Activated T-helper 1 cell treated with anti-CD3 and anti-CD28 coated beads, Interleukin-12 subunit alpha, Interleukin-12 subunit beta, Interleukin-2, Interleukin-4 antibody, amounts not matched to agents 30 ng/mL and 10 ng/mL and 1 ng/mL, durations not matched to agents 14 hours and 24 hours and 36 hours (primary cell): Measurements from ENCODE around the gene UPK2. TPM values are rescaled to one million over a fixed set of nuclear protein-coding genes. Genes with fewer than 3 reads are reported as not detected.
A peak's percentile ranks its signal among the peaks of the same experiment; 100 is the strongest.

Experiments
- DNase-seq: peaks from one replicate; pipeline ENCODE4 v3.0.0; 2021; ENCODE audit warnings: low spot score
- H3K27ac Mint-ChIP-seq: one replicate; pipeline ENCODE4 v1.8.0; 2021; ENCODE audit warnings: mild to moderate bottlenecking, mixed read lengths
- H3K27me3 Mint-ChIP-seq: one replicate; pipeline ENCODE4 v1.8.0; 2022; ENCODE audit warnings: mild to moderate bottlenecking, moderate library complexity, mixed read lengths; ENCODE audit not compliant: insufficient read depth
- H3K36me3 Mint-ChIP-seq: one replicate; pipeline ENCODE4 v1.8.0; 2021; ENCODE audit warnings: low read depth, mixed read lengths
- H3K4me1 Mint-ChIP-seq: one replicate; pipeline ENCODE4 v1.8.0; 2021; ENCODE audit warnings: low read depth, mixed read lengths
- H3K4me3 Mint-ChIP-seq: one replicate; pipeline ENCODE4 v1.8.0; 2021; ENCODE audit warnings: mild to moderate bottlenecking, moderate library complexity, mixed read lengths
- H3K9me3 Mint-ChIP-seq: one replicate; pipeline ENCODE4 v1.8.0; 2021; ENCODE audit warnings: mixed read lengths
- intact Hi-C: fragments of 100-400 bp; cut with micrococcal nuclease; formaldehyde crosslinking; loops from one replicate; pipeline ENCODE4 v1.15.1; 2024
- total RNA-seq: library from RNA; stranded (reverse); gene quantifications from 2 replicates; pipeline ENCODE4 v1.2.3, GENCODE V29; 2022

UPK2 gene
- total RNA-seq, 1 donor from 2014 or later, result not detected

GRCh38 chr11:118913411-118914125, 42.5 kb upstream of the UPK2 start:
- Mint-ChIP-seq H3K9me3 (no peaks in the 10 kb centered on the region), H3K27ac (peak overlapping the region; percentile 99), H3K36me3 (peaks cover 4% of the 10 kb centered on the region), H3K4me3 (peak overlapping the region; percentile 54), H3K4me1 (peaks cover 81% of the 10 kb centered on the region), H3K27me3 (no peaks in the 10 kb centered on the region)
- DNase-seq, result no peak
- intact Hi-C loops, result loop anchor here (1.0 to 5.0 kb wide), 2 partner anchors 11 to 84 kb away; partner anchors contain the start of gene CENATAC

DNA sequence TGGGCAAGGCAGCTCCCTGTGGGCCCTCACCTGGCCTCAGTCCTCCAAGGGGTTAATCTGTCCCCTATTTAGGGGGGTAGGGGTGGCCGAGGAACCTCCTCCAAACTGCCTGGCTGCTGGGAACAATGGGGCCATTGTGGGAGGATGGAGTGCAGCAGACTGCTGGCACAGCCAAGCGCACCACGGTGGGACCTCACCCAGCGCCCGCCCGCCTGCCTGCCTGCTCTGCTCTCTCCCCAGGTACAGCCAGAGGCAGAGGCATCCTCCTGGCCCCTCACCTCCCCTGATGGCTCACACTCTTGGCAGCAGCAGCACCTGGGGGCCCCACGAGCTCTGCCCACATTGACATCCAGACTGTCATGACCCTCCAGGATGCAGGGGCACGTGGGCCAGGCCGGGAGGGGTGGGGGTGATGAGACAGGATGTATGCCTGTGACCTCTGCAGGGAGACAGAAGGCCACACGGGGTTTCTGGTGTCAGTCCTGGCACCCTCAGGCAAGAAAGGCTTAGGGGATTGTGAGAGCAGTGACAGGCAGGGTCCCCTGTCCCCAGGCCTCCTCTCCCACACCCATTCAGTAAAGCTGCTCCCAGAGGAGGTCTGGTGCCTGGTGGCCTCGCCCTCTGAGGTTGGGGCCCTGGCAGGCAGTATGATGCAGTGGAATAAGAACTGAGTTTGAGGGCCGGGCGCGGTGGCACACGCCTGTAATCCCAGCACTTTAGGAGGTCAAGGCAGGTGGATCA, 41.8 kb upstream of the UPK2 start:
- H3K4me3 Mint-ChIP-seq, result peak overlapping the region; percentile 71
- H3K9me3 Mint-ChIP-seq, result no peaks in the 10 kb centered on the region
- no peaks in the 10 kb centered on the region for H3K27me3 Mint-ChIP-seq
- intact Hi-C loops, result loop anchor here (1.0 to 5.0 kb wide), 2 partner anchors 10 to 83 kb away; partner anchors contain the start of gene CENATAC
- peak overlapping the region; percentile 99 for H3K27ac Mint-ChIP-seq
- peaks cover 83% of the 10 kb centered on the region for H3K4me1 Mint-ChIP-seq
- peak; percentile 59 for DNase-seq
- no peaks in the 10 kb centered on the region for H3K36me3 Mint-ChIP-seq

DNA sequence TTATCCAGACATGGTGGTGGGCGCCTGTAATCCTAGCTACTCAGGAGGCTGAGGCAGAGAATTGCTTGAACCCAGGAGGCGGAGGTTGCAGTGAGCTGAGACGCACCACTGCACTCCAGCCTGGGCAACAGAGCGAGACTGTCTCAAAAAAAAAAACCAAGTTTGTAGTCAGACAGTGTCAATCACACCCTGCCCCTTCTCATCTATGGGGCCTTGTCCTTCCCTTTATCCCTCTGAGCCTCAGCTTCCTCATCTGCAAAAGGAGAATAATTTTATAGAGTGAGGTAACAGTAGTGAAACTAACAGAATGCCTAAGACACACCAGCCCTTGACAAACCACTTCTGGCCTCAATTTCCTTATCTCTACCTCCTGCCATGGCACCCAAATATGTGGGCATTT, 41.1 kb upstream of the UPK2 start:
- H3K36me3 Mint-ChIP-seq, result peaks cover under 1% of the 10 kb centered on the region
- peak overlapping the region; percentile 99 for H3K27ac Mint-ChIP-seq
- intact Hi-C loops, result loop anchor here (1.0 to 5.0 kb wide), 2 partner anchors 9 to 82 kb away; partner anchors contain the start of gene CENATAC
- H3K4me1 Mint-ChIP-seq, result peaks cover 89% of the 10 kb centered on the region
- H3K4me3 Mint-ChIP-seq, result peak overlapping the region; percentile 71
- H3K9me3 Mint-ChIP-seq, result no peaks in the 10 kb centered on the region
- no peaks in the 10 kb centered on the region for H3K27me3 Mint-ChIP-seq
- DNase-seq, result no peak

DNA sequence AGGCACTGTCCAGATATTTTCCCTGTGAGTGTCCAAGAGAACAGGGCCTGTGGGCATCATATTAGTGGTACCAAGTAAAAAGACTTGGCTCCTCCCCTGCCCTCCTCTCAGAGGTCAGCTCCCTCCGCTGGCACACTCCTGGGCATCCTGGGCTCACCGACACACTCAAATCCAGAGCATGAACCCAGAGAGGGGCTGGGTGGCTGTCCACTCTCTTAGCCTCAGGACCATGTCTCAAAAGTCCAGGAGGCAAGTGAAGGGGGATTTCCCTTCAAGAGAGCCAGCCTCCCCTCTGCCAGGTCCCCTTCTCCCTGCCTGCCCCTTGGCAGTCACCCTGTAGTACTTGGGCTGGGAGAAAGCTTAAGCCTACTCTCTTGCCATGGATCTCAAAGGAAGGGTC, 40.7 kb upstream of the UPK2 start:
- Mint-ChIP-seq H3K27ac (peak overlapping the region; percentile 99), H3K9me3 (no peaks in the 10 kb centered on the region), H3K27me3 (no peaks in the 10 kb centered on the region), H3K4me1 (peaks cover 93% of the 10 kb centered on the region), H3K36me3 (peaks cover 2% of the 10 kb centered on the region), H3K4me3 (no peak overlapping the region)
- no peak for DNase-seq
- intact Hi-C loops, result no loop called here

- Mint-ChIP-seq H3K9me3 (no peaks in the 10 kb centered on the region), H3K4me1 (peaks cover 97% of the 10 kb centered on the region), H3K36me3 (peaks cover 4% of the 10 kb centered on the region), H3K27ac (peak overlapping the region; percentile 99), H3K27me3 (no peaks in the 10 kb centered on the region), H3K4me3 (peak overlapping the region; percentile 81)
- intact Hi-C loops, result no loop called here
- no peak for DNase-seq
Observed at GRCh38 chr11:118915941-118916841, 39.9 kb upstream of the UPK2 start.

- H3K27me3 Mint-ChIP-seq, result no peaks in the 10 kb centered on the region
- peaks cover 97% of the 10 kb centered on the region for H3K4me1 Mint-ChIP-seq
- no peaks in the 10 kb centered on the region for H3K9me3 Mint-ChIP-seq
- H3K36me3 Mint-ChIP-seq, result peaks cover 4% of the 10 kb centered on the region
- peak overlapping the region; percentile 95 for H3K27ac Mint-ChIP-seq
- no peak for DNase-seq
- intact Hi-C loops, result no loop called here
- peak overlapping the region; percentile 81 for H3K4me3 Mint-ChIP-seq
Observed at GRCh38 chr11:118916842-118917388, 39.2 kb upstream of the UPK2 start.

DNA sequence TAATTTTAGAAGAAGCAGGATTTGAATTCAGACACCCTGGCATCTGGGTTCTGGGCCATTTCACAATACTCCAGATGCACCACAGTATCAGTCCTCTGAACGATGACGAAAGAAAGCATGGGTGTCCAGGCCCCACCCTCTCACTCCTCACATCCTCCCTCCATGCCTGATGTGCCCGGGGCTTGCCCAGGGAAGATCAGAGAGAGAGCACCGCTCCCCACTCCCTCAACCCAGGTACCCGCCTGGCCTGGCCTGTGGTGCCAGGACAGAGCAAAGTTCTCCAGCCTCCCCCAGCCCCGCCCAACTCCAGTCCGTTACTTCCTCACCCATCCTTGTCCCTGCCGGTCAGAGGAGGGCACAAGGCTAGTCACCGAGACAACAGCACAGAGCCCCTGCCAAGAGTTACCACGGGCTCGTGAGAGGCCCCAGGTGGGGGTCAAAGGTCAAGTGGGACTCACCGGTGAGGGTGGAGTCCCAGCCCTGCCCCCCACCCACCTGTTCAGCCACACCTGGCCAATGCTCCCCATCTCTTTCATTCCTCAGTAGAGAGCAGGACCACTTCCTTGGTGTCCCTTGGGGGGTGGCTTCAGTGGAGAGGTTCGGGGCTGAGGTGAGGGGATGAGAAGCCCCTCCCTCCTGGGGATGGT, 38.5 kb upstream of the UPK2 start:
- Mint-ChIP-seq H3K27me3 (no peaks in the 10 kb centered on the region), H3K4me1 (peaks cover 91% of the 10 kb centered on the region), H3K36me3 (peaks cover 4% of the 10 kb centered on the region), H3K9me3 (no peaks in the 10 kb centered on the region), H3K4me3 (peak overlapping the region; percentile 81), H3K27ac (peak overlapping the region; percentile 95)
- DNase-seq, result no peak
- intact Hi-C loops, result no loop called here

GRCh38 chr11:118918128-118918685, 37.9 kb upstream of the UPK2 start:
- Mint-ChIP-seq H3K9me3 (no peaks in the 10 kb centered on the region), H3K27ac (peak overlapping the region; percentile 95), H3K36me3 (peaks cover 4% of the 10 kb centered on the region), H3K4me3 (peak overlapping the region; percentile 81), H3K27me3 (no peaks in the 10 kb centered on the region), H3K4me1 (peaks cover 90% of the 10 kb centered on the region)
- intact Hi-C loops, result no loop called here
- no peak for DNase-seq

GRCh38 chr11:118918686-118919280, 37.3 kb upstream of the UPK2 start:
- peaks cover 90% of the 10 kb centered on the region for H3K4me1 Mint-ChIP-seq
- H3K9me3 Mint-ChIP-seq, result no peaks in the 10 kb centered on the region
- H3K27ac Mint-ChIP-seq, result peak overlapping the region; percentile 95
- no peak for DNase-seq
- peaks cover 4% of the 10 kb centered on the region for H3K36me3 Mint-ChIP-seq
- intact Hi-C loops, result no loop called here
- peak overlapping the region; percentile 81 for H3K4me3 Mint-ChIP-seq
- H3K27me3 Mint-ChIP-seq, result no peaks in the 10 kb centered on the region

GRCh38 chr11:118921121-118921928, 34.8 kb upstream of the UPK2 start:
- H3K36me3 Mint-ChIP-seq, result peaks cover 4% of the 10 kb centered on the region
- no peaks in the 10 kb centered on the region for H3K9me3 Mint-ChIP-seq
- intact Hi-C loops, result no loop called here
- peak overlapping the region; percentile 73 for H3K4me3 Mint-ChIP-seq
- DNase-seq, result no peak
- H3K4me1 Mint-ChIP-seq, result peaks cover 75% of the 10 kb centered on the region
- H3K27ac Mint-ChIP-seq, result peak overlapping the region; percentile 73
- H3K27me3 Mint-ChIP-seq, result no peaks in the 10 kb centered on the region
